LNCAP (cell line): ENCODE results near the gene CHMP5.

ENCODE experiments used
- TF ChIP-seq, protein P1 (sequence below): fragments of 450-650 bp; IDR thresholded peaks from 2 replicates; pipeline ENCODE4 v1.5.1; 2017; ENCODE audit warnings: mild to moderate bottlenecking

The CHMP5 gene

DNA sequence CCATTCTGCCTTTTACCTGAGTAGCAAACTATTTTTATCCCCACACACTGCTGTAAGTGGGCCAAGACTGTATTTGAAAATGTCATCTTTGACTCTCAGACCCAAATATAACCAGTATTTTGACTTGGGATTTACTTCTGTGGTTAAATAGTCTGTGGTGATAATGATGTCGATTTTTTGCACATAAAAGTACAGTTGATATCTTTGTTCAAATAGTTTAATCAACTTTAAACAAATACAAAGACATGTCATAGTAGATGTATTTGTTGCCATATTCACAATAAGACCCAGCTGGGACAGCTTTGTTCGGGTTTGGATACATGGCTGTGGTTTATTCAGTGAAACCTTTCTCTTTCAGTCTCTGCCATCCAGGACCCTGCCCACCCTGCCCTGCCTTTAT is 45.9 kb downstream of the CHMP5 start:
- TF ChIP-seq, protein P1, sequence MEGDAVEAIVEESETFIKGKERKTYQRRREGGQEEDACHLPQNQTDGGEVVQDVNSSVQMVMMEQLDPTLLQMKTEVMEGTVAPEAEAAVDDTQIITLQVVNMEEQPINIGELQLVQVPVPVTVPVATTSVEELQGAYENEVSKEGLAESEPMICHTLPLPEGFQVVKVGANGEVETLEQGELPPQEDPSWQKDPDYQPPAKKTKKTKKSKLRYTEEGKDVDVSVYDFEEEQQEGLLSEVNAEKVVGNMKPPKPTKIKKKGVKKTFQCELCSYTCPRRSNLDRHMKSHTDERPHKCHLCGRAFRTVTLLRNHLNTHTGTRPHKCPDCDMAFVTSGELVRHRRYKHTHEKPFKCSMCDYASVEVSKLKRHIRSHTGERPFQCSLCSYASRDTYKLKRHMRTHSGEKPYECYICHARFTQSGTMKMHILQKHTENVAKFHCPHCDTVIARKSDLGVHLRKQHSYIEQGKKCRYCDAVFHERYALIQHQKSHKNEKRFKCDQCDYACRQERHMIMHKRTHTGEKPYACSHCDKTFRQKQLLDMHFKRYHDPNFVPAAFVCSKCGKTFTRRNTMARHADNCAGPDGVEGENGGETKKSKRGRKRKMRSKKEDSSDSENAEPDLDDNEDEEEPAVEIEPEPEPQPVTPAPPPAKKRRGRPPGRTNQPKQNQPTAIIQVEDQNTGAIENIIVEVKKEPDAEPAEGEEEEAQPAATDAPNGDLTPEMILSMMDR: no peak

DNA sequence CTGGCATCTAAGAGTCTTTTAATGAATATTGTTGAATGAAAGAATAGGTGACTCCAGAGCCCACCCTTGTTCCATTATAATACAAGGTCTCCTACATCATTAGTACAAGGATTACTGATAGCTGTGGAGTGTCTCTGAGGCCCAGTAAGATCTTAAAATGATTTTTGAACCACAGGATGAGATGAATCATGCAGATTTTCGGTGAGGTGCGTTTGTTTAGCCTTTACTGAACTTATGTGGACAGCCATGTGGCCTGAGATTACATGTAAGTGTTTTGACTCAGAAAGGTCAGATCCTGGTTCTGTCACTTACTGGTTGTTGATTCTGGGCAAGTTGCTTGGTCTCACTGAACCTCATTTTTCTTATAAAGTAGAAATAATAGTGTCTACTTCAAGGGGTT is 47.1 kb downstream of the CHMP5 start:
- TF ChIP-seq, protein P1: no peak

DNA sequence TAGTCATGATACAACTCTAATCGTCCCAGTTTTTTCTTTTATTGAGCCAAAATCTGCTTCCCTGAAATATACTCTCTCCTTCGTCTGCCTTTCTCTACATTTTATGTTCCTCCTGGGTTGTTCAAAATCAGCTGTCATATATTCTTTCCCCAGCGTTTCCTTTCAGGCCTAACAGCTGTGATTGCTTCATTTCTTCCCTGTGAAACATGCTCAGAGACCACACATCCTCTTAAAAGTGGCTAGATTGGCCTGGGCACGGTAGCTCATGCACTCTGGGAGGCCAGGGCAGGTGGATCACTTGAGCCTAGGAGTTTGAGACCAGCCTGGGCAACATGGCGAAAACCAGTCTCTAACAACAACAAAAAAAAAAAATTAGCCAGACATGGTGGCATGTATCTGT is 50.5 kb downstream of the CHMP5 start:
- TF ChIP-seq, protein P1: no peak

DNA sequence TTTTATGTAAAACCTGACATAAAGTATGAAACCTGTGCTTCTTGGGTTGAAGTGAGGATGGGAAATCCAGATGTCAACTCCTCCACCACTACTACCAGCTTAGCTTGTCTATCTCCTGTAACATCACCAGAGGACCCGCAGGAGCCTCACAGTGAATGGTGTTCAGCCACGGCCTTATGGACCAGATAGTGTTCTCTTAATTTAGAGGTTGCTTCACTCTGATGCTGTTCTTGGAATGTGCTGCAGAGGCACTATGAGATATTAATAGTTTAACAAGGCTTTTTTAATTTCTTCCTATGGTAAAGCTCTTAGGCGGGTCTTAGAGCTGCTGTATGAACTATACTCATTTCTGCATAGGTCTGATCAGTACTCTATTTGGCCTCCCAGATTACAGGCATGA is 53.4 kb downstream of the CHMP5 start:
- TF ChIP-seq, protein P1: no peak

DNA sequence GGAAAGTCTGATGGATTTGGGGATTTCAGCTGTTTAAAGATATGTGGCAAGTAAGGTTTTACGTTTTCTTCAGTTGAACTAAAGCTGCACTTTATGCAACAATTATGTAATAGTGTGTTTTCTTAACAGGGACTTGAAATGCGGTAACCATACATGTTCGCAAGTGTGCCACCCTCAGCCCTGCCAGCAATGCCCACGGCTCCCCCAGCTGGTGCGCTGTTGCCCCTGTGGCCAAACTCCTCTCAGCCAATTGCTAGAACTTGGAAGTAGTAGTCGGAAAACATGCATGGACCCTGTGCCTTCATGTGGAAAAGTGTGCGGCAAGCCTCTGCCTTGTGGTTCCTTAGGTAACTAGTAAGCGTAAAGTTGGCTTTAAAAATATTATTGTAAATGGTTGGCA is 53.9 kb downstream of the CHMP5 start:
- TF ChIP-seq, protein P1: no peak

DNA sequence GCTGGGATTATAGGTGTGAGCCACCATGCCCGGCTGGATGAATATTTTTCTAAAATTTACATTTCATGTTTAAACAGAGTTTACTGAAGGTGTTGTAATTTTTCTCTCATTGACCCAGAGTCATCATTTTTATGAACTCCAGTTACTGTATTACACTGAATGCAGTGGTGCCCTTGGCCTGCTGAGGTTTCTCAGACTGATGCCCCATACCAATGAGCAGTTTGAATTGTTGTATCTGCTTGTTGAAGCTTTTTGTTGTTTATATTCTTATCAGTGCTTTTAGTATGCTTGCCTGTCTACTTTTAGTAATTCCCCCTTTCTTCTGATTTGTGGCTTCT is 55.4 kb downstream of the CHMP5 start:
- TF ChIP-seq, protein P1: no peak

DNA sequence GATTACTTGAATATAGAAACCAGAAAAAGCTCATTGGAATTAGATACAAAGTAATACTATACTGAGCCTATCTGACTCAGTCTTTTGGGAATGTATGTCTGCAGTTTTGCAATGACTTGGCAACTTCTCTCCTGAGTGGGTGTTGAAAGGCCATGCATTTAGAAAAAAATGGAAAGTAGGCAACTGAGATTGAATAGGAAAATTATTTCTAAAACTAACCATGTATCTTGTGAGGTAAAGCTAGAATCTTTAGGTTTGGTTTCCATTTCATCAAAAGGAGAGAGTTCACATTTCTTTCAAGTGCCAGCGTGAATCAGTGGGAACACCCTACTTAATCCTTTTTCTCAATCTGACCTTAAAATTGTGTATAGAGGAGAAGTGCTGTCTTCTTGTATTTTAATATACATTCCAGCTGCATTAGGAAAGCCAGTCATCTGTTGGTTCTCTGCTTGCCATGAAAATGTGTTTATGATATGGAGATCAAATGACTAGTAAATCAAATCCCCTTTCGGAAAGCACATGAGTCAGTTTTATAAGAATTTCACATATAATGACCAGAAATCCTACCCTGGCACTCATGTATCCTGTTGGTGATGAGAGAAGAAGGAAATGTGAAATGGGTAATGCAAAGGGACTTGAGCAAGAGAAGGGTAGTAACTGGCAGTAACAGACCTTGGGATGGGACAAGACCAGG is 55.9 kb downstream of the CHMP5 start:
- TF ChIP-seq, protein P1: no peak

DNA sequence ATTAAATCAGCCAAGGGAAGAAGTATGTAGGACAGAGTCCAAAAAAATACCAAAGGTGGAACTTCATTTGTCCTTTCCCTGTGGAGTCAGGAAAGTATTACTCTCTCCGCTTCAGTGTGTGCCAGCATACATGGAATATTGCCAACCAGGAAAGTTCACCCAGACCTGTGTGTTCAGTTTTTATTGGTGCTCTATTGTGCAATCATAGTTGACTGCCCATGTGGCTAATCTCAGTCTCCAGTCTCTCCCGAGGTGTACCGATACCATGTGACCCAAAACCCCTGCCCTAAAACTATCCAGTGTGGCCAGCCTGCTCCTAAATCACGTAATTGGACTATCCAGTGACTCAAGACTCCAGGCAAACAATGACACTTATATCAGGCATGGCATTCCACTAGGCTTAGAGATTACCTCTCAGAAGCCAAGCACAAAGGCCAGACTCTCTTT is 64.3 kb downstream of the CHMP5 start:
- TF ChIP-seq, protein P1: no peak
